Smooth muscle cell of the brain vasculature (primary cell): Measurements from ENCODE around the gene ACER3.
"Not testable (repeated sequence)": the region's sequence is repeated elsewhere in the genome, so short reads cannot be mapped to it uniquely, and the experiment has no call there.

Source experiments
- DNase-seq: peaks from one replicate; pipeline ENCODE4 v3.0.0-alpha.2; 2012; ENCODE audit warnings: low read depth, low spot score

Gene ACER3

GRCh38 chr11:76836613-76837291, 24.0 kb upstream of the ACER3 start:
- no peak for DNase-seq

DNA sequence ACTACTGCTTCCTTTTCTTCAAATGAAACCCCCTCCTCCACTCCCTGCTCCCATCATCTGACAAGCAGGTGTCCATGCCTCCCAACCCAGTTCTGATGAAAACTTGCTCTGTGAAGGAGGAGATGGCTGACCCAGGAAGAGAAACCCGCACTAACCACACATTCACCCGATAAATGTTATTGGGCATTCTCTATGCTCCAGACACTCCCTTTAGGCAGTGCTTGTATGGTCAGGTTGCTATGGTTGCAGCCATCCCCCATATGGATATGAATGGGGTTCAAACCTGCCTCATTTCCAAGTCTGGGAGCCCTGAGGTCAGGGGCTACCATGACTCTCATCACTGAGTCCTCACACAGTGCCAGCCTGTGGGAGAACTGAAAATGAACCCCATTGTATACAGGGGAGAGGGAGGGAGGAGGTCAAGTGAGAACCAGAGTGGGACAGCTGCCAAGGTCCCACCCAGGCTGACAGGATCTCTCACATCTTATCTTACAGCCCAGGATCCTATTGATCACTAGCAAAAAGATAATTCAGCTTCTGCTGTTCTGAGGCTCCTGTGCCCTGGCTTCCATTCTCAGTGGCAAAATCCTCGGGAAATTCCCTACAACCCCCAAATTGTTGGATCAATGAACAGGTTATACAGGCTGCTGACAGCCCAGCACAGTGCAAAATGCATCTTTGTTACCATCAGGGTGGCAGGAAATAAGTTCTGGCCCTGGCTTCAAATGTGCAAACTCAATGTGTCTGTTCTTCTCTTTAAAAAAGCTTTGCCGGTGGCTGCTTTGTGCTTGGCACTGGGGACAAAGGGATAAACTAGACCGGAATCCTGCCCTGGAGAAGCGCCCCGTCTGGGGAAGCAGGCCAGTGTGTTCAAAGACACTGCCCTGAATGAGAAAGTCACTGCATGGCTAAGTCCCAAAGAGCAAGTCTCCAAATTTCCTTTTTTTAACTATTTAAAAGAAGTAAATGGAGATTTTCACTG, 22.7 kb upstream of the ACER3 start:
- no peak for DNase-seq

- no peak for DNase-seq
Measured at GRCh38 chr11:76838678-76839068, 22.0 kb upstream of the ACER3 start.

GRCh38 chr11:76839311-76839710, 21.4 kb upstream of the ACER3 start:
- no peak for DNase-seq

DNA sequence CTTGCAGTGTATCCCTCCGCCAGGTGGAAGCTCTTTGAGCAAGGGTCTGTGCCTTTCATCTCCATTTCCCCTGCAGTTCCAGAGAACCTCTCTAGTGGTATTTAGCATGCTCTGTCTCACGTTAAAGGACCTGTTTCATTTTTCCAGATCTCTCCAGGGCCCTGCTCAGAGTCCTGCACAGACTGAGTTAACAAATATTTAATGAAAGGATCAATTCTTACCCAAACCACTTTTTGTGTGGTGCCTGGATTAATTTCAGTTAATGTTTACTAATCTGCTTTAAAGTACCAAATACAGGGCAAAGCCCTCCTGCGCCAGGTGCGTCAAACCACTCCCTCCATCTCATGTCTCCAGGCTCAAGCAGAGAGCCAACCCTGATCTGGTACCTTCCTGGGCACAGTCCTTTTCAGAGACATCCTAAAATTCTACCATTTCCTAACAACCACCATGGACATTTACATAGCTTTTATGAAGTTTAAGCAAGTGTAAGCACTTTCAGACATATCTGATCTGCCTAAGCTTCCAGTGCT, 18.7 kb upstream of the ACER3 start:
- no peak for DNase-seq

DNA sequence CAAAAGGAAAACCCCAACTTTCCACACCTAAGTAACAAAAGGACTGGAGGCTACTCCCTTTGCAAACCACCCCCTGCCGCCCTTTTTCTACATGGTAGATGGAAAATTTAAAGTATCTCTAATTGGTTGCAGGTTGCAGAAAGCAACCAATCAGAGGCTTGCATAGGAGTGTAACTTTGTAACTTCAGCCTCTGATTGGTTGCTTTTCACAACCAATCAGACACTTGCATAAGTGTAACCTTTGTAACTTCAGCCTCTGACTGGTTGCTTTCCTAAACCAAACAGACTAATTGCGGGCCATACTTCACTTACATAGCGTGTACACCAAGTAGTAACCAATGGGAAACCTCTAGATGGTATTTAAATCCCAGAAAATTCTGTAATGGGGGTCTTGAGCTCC, 16.8 kb upstream of the ACER3 start:
- no peak for DNase-seq

GRCh38 chr11:76844511-76844910, 16.2 kb upstream of the ACER3 start:
- no peak for DNase-seq

DNA sequence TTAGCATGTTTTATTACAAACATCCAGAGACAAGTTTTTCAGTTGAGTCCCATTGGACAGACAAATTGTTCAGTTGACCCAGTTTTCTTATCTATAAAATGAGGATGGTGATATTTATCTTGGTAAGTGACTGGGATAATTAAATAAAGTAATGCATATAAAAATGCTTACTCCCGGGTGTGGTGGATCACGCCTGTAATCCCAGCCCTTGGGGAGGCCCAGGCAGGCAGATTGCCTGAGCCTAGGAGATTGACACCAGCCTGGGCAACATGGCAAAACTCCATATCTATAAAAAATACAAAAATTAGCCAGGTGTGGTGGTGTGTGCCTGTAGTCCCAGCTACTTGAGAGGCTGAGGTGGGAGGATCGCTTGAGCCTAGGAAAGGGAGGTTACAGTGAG, 15.6 kb upstream of the ACER3 start:
- DNase-seq: no peak

- no peak for DNase-seq
Measured at GRCh38 chr11:76846441-76846840, 14.3 kb upstream of the ACER3 start.

- DNase-seq: no peak
Measured at GRCh38 chr11:76849376-76849775, 11.3 kb upstream of the ACER3 start.

DNA sequence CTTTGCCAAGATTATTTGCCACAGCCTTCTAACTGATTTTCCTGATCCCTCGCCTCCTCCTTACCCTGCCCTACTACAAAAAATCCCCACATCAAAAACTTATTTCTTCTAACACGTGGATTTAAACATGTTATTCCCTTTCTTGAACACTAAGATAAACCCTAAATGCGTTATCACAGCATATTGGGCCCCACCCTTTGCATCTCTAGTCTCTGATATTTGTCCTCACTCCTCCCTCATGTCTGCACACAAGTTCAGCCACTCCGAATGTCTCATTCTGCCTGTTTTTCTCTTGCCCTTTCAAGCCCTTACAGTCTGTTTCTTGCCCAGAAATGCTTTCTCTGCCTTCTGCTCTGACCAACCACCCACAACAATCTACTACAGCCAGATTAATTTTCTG, 10.6 kb upstream of the ACER3 start:
- DNase-seq: no peak

GRCh38 chr11:76850815-76851214, 9.9 kb upstream of the ACER3 start:
- no peak for DNase-seq

- no peak for DNase-seq
Measured at GRCh38 chr11:76854709-76855108, 6.0 kb upstream of the ACER3 start.

DNA sequence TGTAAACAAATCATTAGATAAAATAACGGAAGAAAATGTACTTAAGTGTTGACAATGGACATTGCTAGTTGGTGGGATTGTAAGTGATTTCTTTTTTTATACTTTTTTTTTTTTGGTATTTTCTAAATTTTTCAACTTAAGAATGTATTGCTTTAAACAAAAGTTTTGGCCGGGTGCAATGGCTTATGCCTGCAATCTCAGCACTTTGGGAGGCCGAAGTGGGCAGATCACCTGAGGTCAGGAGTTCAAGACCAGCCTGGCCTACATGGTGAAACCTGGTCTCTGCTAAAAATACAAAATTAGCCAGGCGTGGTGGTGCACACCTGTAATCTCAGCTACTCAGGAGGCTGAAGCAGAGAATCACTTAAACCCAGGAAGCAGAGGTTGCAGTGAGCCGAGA, 5.0 kb upstream of the ACER3 start:
- not testable (repeated sequence) for DNase-seq

- DNase-seq: no peak
Measured at GRCh38 chr11:76856106-76856505, 4.6 kb upstream of the ACER3 start.

DNA sequence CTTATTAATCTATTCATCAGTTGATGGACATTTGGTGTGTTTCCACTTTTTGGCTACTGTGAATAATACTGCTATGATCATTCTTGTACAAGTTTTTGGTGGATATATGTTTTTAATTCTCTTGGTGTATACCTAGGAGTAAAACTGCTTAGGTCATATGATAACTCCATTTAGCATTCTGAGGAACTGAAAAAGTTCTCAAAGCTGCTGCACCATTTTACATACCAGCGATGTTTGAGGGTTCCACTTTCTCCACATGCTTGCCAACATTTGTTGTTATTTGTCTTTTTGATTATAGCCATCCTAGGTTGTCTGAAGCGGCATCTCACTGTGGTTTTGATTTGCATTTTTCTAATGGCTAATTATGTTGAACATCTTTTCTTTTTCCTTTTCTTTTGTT, 4.1 kb upstream of the ACER3 start:
- no peak for DNase-seq

DNA sequence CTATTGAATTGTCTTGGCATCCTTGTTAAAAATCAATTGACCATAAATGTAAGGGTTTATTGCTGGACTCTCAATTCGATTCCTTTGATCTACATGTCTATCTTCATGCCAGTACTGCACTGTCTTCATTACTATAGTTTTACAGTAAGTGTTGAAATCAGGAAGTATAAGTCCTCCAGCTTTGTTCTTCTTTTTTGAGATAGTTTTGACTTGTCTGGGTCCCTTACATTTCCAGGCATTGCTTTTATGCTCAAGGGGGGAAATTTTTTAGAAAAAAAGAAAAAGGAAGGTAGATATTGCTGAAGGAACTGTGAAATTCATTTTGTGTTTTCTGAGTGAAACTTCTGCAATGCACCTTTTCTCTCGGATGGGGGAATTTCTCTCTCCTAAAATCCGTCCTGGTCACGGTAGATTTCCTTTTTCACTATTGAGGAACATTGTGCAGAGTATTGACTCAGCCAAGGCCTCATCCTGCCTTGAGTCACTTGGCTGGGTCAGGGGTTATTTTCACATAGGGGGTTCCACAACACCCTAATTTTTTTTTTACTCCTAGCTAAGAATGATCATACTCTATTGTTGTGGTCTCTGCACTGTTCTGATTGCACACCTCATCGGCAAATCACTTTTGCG, 2.8 kb upstream of the ACER3 start:
- DNase-seq: no peak

DNA sequence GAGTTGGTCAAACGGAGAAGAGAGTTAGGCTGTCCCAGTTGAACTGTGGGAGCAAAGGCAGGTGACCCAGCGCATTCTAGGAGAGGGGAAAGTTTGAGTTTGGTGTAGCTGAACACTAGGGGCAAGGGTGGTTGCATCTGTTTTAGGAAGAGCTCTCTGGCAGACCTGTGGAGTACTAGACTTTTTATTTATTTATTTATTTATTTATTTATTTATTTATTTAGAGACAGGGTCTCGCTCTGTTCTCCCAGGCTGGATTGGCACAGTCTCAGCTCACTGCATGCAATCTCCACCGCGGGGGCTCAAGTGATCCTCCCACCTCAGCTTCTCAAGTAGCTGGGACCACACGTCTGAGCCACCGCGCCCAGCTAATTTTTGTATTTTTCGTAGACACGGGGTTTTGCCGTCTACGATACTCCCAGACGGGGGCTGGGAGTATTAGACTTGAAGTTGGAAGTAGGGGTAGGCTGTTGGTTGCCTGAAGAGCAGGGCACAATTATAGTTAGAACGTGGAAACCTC, 950 bp upstream of the ACER3 start:
- DNase-seq: no peak

DNA sequence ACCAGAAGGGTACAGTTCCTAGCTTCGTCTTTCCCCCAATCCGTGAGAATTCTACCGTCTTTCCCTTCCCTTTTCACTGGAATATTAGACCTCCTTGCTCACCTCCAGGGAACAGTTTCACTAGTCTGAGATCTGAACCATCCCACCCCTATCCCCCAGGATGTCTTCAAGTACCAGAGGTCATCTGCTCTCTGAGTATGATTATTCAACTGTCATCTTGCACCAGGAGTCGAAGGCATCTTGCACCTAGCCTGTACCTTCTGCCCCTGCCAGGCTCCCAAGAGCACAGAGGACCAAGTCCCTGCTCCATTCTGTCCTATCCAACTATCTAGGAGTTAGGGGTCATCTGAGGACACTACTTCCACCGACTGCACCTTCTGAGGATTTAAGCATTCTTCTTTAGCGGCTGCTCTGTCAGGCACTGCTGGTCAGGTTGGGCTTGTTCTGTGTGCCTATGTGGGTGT, 804 bp downstream of the ACER3 start:
- no peak for DNase-seq

GRCh38 chr11:76862794-76863193, 2.1 kb downstream of the ACER3 start:
- not testable (repeated sequence) for DNase-seq

GRCh38 chr11:76863196-76863777, 2.6 kb downstream of the ACER3 start:
- no peak for DNase-seq
